MM.1S (cell line): ENCODE measurements around the gene NFAM1.

Source experiments
- EZH2phosphoT487 ChIP-seq: fragments of 300-600 bp; sonication (generic); IDR thresholded peaks from 2 replicates; pipeline ENCODE4 v1.6.1; 2018; ENCODE audit warnings: antibody characterized with exemption, low read length
- TF ChIP-seq, protein P1 (sequence below): fragments of 300-600 bp; sonication (generic); IDR thresholded peaks from 2 replicates; pipeline ENCODE4 v1.5.1; 2016; ENCODE audit warnings: antibody characterized with exemption, low read length, mixed read lengths

DNA sequence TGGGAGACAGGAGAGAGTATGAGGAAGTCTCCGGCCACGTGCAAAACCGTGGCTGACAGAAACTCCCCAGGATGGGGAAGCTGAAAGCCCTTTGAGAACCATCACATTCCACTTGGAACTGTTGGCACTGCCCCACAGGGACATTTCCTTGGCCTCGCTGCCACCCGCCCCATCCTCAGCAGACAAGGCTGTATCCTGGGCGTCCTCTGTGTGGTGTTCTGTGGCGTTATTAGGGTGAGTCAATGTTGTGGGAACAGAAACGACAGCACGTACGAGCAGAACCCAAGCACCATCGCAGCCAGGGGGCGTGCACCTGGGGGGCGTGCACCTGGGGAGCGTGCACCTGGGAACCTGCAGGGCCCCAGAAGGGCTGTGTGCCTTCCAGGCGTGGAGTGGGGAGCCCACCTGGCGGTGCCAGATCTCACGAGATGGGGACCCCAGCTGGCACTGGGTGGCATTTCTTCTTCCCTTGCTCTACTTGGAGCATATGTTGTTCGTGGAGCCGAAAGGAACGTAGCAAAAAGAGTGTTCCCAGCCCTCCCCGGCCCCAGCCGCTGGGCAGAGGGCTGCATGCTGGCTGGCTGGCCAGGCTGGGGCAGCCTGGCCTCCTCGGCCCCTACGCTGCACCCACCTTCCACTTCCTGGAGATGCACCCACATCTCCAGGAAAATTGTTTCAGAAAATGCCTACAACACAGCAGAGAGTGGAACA lies 35.4 kb downstream of the NFAM1 start:
- TF ChIP-seq, protein P1, sequence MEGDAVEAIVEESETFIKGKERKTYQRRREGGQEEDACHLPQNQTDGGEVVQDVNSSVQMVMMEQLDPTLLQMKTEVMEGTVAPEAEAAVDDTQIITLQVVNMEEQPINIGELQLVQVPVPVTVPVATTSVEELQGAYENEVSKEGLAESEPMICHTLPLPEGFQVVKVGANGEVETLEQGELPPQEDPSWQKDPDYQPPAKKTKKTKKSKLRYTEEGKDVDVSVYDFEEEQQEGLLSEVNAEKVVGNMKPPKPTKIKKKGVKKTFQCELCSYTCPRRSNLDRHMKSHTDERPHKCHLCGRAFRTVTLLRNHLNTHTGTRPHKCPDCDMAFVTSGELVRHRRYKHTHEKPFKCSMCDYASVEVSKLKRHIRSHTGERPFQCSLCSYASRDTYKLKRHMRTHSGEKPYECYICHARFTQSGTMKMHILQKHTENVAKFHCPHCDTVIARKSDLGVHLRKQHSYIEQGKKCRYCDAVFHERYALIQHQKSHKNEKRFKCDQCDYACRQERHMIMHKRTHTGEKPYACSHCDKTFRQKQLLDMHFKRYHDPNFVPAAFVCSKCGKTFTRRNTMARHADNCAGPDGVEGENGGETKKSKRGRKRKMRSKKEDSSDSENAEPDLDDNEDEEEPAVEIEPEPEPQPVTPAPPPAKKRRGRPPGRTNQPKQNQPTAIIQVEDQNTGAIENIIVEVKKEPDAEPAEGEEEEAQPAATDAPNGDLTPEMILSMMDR: peak; percentile 18
- TF ChIP-seq EZH2phosphoT487: no peak
